Inflammatory macrophage treated with lipopolysaccharide for 4 hours (primary cell): ENCODE results near the gene CFAP97D2.
"Not testable (repeated sequence)": the region's sequence is repeated elsewhere in the genome, so short reads cannot be mapped to it uniquely, and the experiment has no call there.

ENCODE experiments used
- DNase-seq: peaks from one replicate; pipeline ENCODE4 v3.0.0-alpha.2; 2020

Gene CFAP97D2

DNA sequence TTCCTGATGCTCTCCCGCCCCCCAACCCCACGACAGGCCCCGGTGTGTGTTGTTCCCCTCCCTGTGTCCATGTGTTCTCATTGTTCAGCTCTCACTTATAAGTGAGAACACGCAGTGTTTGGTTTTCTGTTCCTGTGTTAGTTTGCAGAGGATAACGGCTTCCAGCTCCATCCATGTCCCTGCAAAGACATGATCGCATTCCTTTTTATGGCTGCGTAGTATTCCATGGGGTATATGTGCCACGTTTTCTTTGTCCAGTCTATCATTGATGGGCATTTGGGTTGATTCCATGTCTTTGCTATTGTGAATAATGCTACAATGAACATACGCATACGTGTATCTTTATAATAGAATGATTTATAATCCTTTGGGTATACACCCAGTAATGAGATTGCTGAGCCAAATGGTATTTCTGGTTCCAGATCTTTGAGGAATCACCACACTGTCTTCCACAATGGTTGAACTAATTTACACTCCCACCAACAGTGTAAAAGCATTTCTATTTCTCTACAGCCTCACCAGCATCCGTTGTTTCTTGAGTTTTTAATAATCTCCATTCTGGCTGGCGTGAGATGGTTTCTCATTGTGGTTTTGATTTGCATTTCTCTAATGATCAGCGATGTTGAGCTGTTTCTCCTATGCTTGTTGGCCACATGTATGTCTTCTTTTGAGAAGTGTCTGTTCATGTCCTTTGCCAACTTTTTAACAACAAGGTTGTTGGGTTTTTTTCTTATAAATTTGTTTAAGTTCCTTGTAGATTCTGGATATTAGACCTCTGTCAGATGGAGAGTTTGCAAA lies 20.0 kb upstream of the CFAP97D2 start:
- not testable (repeated sequence) for DNase-seq

DNA sequence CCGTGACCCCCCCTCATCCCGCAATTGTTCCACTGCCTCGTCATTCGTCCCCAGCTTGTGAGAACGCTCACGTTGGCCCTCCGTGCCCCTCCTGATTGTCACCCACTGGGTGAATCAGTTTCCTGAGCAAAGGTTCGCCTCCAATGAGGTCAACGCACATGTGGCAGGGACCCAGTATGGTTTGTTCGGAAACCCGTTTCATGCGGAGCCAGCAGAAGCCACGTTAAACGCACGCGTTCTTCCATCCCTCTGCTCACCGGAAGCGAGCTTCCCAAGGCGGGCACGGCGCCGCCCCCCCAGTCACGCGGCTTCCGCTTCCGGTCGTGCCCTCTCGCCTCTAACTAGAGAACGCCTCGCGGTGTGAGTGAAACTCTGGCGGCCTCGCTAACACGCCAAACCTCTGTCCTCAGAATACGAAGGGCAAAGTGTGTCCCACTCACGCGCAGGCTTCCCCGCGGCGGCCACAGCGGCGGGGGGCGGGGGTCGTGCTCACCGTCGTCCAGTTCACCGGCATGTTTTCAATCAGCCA lies 18.0 kb upstream of the CFAP97D2 start:
- DNase-seq, result no peak

DNA sequence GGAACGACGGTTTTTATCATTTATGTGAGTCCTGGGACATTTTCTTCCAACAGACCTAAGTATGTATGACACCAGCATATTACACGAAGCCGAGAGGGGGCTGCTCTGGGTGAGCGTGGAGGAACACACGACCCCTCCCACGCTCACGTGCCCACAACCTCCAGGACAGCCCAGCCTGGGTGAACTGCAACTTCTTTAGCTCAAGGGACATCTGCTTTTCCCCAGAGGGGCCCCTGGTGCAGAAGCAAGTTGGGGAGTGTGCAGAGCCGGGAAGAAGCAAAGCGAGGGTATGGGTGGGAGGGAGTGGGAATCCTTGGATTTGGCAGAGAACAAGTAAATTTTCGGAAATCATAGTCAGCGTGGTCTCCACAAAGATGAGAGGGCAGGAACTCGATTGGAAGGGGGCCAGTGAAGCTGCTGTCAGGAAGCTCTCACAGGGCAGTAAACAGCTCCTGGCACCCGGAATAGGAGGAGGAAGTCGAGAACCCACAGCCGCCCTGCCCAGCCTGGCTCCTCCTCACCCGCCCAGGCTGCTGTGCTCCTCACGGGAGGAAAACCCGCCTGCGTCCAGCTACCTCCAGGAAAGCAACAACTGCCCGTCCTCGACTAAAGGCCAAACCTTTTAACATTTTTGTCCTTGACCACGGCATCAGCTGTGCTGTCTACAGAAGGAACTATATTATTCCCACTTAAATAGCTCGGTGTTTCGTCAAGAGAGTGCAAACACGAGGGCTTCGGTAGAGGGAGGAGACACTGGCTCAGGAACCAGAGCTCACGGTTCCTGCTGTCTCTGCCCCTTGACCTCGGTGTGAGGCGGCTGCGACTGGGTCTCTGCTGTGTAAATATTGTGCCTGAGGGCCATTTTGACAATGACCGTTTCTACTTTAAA lies 17.2 kb upstream of the CFAP97D2 start:
- peak; percentile 60 for DNase-seq

DNA sequence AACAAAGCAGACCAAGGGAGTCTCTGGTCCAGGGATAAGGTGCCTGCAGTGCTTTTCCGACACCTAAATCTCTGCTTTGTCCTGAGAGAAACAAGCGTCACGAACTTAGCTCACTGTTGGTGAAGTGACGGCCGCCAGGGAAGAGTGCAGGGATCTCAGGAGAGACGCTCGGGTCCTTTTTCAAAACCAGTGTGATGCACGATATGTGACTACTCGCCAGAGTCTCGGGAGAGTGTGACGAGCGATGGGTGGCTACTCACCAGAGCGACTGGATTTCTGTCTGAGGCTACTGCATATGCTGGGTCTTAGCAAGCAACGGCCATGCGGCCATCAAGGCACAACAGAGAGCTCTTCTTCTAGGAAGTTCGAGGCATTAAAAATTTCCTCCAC lies 16.5 kb upstream of the CFAP97D2 start:
- no peak for DNase-seq

DNA sequence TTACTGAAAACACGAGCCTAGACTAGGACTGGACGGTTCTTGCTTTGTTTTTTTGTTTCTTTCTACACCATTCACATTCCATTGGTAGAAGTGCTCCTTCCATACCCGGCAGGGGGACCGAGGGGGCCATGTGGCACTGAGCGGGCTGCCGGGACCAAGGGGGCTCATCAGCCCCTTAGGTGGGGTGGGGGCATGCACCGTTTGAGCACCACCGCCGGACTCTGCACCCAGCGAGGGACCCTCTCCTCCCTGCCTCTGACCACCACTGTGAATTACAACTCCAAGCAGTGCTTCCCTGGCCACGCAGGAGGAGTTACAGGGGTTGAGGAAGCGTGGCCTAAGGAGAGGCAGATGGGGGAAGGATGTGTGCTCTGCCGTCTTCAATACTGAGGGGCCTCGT lies 15.0 kb upstream of the CFAP97D2 start:
- DNase-seq, result no peak

DNA sequence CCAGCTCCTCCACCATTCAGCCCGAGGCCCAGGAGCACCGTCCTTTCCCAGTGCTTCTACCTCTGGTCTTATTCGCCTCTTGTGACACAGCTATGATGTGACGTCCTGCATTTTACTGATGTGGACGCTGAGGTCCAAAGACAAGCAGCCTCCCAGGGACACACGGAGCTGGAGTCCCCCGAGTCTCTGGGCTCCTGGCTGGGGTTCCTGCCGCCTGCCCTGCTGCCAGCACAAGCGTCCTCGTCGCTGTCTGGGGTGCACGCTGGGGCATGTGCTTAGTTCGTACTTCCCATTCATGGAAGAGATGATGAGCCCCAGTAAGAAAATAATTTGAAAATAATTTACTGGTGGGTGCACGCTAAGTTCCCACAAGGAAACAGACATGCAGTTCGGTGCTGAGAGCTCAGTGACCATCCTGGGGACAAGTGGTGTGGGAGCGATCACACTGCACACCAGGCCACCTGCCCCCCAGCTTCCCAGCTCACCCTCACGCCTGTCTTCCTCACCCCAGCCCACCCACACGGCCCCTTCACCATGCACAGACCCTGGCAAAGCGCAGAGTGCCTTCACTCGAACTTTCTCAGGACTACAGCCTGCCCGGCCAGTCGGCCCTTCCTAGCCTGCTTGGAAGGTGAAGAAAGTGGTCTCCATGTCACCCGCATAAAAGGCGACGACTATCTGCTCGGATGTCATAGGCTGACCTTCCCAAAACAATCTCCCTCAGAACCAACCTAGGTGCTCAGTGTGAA lies 14.2 kb upstream of the CFAP97D2 start:
- no peak for DNase-seq

DNA sequence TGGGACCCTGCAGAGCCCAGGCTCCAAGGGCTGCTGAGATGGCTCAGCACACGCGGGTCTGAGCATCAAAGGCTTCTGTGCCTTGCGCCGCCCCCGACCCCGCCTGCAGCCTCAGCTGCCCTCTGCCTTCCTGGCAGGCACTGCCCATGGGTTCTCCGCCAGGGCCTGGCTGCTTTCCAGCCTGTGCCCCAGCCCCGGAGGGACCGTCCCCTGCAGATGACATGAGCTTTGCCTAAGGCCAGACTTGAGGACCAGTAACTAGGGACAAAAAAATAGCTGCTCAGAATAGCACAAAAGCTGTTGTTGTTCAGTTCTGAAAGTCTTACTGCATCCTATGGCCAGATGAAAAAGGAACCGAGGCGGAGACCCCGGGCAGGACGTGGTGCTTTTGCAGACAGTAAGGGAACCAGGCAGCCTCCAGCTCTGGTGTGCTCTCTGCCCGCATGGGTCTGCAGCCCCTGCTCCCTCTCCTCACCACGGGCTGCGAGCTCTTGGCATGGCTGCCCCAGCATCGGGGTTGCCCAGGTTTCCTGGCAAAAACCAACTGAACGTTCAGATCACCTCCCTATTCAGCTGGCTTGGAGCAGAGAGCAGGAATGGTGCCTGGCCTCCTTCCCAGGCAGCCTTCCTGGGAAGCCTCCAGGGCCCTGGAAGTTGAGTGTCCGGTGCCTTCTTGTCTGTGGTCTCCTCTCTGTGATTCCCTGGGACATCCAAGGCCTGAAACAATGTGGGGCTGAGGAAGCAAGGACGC lies 12.5 kb upstream of the CFAP97D2 start:
- no peak for DNase-seq

DNA sequence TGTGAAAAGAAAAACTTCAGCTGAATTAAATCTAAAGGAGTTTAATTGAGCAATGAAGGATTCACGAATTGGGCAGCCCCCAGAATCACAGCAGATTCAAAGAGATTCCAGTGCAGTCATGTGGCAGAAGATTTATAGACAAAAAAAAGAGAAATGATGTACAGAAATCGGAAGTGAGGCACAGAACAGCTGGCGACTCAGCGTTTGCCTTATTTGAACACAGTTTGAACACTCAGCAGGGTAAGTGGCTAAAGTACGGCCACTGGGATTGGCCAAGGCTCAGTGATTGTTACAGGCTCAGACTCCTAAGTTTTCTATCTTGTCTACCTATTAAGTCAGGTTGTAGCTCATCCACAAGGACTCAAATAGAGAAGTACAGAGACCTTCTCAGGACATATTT lies 11.6 kb upstream of the CFAP97D2 start:
- DNase-seq, result peak; percentile 76

DNA sequence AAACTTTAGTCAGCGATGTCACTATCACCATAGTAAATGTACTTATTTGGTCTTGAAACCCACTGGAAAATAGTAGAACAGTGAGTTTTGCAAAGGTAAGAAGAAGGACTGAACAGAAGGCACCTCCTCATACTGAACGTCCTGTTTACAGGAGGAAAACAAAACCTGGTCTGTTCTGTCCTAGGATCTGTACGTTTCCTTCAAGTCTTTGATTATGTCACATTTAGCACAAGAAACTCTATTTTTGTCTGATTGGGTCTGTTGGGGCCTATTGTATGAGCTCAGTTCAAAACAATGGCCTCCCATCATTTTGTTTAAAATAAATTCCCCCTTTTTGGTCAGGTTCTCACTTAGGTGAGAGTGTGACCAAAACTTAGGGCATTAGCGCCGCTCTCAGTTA lies 11.2 kb upstream of the CFAP97D2 start:
- no peak for DNase-seq

DNA sequence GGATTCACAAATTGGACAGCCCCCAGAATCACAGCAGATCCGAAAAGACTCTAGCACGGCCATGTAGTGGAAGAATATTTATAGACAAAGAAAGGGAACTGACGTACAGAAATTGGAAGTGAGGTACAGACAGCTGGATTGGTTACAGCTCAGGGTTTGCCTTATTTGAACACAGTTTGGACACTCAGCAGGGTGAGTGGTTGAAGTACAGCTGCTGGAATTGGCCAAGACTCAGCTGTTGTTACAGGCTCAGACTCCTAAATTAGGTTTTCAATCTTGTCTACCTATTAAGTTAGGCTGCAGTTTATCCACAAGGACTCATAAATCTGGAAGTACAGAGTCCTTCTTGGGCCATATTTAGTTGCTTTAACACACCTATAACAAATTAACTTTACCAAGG lies 5.8 kb upstream of the CFAP97D2 start:
- DNase-seq, result no peak

DNA sequence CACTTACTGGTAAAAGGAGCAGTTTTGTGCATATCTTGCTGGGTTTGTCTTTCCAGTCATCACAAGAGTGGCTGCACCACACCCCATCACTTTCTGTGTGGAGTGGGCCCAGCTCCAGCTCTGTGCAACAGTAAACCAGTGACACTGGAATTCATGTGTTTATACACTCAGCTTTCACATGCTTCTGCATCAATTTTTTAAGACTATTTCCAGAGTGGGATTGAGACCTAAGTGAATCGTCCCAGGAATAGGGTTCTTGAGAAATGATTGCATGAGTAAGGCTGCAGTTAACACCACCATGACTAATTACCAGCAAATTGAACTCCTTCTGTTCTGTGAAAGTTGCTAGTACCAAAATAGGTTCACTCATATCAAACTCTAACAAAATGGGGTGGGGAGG lies 5.3 kb upstream of the CFAP97D2 start:
- DNase-seq, result no peak

DNA sequence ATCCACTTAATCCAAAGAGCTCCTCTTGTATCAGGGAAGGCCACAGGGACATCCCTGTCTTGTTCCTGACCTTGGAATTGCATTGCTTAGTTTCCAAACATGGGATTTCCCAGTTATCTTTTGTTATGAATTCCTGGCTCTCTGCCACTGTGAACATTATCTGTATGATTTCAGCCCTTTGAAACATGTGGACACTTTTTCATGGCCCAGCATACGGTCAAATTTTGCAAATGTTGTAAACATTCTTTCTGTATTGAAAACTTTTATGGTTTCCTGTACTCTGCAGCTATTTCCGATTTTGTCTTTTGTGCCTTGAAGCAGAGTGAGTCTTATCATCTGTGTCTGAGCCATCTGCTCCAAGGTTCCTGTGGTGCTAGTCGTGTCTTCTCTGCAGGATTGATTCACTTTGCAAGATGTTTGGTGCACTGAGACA lies 4.5 kb upstream of the CFAP97D2 start:
- DNase-seq, result no peak

DNA sequence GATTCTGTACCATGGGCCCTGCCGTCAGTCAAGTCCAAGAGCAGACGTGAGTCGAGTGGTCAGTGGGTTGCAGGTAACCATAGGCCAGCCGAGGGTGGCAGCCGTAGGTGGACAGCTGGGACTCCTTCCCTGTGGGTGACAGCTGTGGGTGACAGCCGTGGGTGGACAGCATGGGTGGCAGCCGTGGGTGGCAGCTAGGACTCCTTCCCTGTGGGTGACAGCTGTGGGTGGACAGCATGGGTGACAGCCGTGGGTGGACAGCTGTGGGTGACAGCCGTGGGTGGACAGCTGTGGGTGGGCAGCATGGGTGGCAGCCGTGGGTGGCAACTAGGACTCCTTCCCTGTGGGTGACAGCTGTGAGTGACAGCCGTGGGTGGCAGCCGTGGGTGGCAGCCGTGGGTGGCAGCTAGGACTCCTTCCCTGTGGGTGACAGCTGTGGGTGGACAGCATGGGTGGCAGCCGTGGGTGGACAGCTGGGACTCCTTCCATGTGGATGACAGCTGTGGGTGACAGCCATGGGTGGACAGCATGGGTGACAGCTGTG lies 2.6 kb upstream of the CFAP97D2 start:
- DNase-seq, result not testable (repeated sequence)

DNA sequence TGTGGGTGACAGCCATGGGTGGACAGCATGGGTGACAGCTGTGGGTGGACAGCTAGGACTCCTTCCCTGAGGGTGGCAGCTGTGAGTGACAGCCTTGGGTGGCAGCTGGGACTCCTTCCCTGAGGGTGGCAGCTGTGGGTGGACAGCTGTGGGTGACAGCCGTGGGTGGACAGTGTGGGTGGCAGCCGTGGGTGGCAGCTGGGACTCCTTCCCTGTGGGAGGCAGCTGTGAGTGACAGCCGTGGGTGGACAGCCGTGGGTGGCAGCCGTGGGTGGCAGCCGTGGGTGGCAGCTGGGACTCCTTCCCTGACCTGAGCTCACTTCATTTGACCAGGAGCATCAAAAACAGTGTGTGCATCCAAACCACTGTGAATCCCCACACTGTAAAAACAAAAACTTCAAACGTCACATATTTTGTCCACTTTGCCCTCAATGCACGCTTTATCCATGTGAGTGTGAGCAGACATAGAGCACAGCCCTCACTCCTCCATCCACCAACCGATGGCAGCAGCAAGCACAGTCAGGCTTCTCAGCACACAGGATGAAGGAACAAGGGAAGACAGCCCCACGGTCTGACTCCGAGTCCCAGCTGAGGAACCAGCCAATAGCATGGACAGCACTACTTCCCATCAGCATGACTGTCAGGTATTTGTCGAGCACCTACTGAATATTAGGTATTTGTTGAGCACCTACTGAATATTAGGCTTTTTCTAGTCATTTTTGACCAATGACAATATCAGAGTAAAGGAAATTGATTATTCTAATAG lies 1.6 kb upstream of the CFAP97D2 start:
- no peak for DNase-seq

DNA sequence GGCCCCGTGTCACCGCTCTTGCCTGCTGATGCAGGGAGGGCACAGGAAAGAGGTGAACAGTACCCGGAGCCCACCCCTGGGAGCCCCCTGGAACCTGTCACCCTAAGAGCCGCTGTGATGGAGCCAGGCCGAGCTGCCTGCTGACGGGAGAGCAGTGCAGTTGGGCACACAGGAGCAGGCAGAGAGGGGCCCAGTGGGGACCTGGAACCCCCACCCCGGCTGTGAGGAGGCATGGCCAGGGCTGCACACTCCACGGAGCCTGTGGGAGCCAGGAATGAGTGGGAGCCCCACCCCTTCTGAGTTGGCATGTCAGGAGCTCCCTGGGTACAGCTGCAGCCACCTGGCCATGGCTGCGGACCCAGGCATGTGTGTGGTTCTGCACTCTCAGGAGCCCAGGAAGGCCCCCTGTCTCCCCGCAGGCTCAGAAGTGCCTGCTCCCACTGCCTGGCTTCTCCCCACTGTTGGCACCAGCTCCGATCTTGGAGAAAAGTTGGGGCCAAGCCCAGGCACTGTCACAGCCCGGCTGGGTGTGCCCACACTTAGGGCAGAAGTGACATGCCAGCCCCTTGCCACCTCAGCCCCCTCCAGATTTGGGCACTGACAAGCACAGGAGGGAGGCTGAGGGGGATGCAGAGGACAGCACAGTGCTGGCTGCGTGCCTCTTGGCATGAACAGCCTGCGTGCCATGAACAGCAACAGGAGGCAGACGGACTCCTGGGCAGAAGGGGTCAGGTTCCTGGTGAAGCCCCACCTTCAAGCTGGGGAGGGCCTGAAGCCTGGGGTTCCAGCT lies 6.3 kb downstream of the CFAP97D2 start:
- no peak for DNase-seq

DNA sequence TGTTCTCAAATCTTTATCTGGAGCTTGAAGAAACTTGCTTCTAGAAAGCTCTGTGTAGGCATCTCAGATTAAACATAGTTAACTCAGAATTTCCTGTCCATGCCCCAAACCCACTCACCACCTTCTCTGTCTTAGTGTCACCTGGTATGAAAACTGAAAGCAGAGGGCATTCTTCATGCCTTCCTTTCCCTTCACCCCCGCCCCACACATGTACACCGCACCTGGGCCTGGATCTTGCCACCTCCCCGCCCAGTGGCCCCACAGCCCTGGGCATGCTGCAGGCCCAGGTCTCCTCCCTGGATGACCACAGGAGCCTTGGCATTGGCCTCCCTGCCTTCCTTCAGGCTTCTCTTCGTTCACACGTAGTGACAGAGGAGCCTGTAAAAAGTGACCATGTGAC lies 15.8 kb downstream of the CFAP97D2 start:
- no peak for DNase-seq

DNA sequence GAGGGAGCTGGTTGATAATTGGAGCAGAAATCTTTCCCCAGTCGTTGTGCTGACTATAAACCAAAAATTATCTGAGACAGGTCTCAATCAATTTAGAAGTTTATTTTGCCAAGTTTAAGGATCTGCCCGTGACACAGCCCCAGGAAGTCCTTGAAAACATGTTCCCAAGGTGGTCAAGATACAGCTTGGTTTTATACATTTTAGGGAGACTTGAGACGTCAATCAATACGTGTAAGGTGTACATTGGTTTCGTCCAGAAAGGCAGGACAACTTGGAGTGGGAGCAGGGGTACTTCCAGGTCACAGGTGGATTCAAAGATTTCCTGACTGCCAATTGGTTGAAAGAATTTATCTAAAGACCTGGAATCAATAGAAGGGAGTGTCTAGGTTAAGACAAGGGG lies 17.6 kb downstream of the CFAP97D2 start:
- DNase-seq, result no peak

DNA sequence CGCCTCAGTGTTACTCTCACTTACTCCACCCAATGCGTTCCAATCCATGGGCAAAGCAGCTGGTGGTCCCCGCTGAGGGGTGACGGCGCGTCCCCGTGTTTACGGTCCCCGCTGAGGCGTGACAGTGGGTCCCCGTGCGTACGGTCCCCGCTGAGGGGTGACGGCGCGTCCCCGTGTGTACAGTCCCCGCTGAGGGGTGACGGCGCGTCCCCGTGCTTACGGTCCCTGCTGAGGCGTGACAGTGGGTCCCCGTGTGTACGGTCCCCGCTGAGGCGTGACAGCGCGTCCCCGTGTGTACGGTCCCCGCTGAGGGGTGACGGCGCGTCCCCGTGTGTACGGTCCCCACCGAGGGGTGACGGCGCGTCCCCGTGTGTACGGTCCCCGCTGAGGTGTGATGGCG lies 19.5 kb downstream of the CFAP97D2 start:
- no peak for DNase-seq

DNA sequence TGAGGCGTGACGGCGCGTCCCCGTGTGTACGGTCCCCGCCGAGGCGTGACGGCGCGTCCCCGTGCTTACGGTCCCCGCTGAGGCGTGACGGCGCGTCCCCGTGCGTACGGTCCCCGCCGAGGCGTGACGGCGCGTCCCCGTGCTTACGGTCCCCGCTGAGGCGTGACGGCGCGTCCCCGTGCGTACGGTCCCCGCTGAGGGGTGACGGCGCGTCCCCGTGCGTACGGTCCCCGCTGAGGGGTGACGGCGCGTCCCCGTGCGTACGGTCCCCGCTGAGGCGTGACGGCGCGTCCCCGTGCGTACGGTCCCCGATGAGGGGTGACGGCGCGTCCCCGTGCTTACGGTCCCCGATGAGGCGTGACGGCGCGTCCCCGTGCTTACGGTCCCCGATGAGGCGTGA lies 20.5 kb downstream of the CFAP97D2 start:
- DNase-seq, result not testable (repeated sequence)

DNA sequence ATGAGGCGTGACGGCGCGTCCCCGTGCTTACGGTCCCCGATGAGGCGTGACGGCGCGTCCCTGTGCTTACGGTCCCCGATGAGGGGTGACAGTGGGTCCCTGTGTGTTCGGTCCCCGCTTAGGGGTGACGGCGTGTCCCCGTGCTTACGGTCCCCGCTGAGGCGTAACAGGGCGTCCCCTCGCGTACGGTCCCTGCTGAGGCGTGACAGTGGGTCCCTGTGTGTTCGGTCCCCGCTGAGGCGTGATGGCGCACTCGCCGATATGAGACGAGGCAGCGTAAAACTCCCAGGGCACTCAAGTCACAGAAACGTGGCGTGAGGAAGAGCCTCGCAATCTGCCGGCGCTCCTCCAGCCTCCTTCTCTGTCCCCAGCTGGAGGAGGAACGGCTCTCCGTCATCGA lies 20.9 kb downstream of the CFAP97D2 start:
- DNase-seq, result no peak
